Pancreas (tissue), 10 donors: Measurements from ENCODE around the gene PPFIA2. TPM values are rescaled to one million over a fixed set of nuclear protein-coding genes. Genes with fewer than 3 reads are reported as not detected.
A peak's percentile ranks its signal among the peaks of the same experiment; 100 is the strongest.

Experiments used
- ATAC-seq, 4 donors: fragments of 200-7000 bp; cut with Tn5 transposase; one replicate each; pipeline versions ENCODE4 v1.8.0 to v1.9.1; 2020; ENCODE audit warnings: mild to moderate bottlenecking in 4 of 4, moderate library complexity in 4 of 4
- DNase-seq, 6 donors: peaks; one replicate each; pipeline ENCODE4 v3.0.0-alpha.2; 2020
- FAIRE-seq: peaks from 2 replicates; lab custom pipeline; 2012; peaks lifted over from hg19 to GRCh38; lab: Jason Lieb, UNC
- H3K27ac ChIP-seq, 4 donors: fragments of 200-600 bp; sonication (generic); 1 replicate in 3 of 4; 2 replicates in 1 of 4; pipeline versions ENCODE4 v1.5.0 to v1.8.0; 2020
- H3K27me3 ChIP-seq, 4 donors: fragments of 200-600 bp; one replicate each; pipeline ENCODE4 v1.8.0; 2021
- H3K36me3 ChIP-seq, 3 donors: fragments of 200-600 bp; sonication (generic) in 1 of 3; one replicate each; pipeline versions ENCODE4 v1.5.0 to v1.8.0; 2020 to 2021
- H3K4me1 ChIP-seq, 3 donors: fragments of 200-600 bp; one replicate each; pipeline ENCODE4 v1.8.0; 2021
- H3K4me3 ChIP-seq, 4 donors: fragments of 200-600 bp; sonication (generic) in 2 of 4; one replicate each; pipeline versions ENCODE4 v1.5.0 to v1.8.0; 2020 to 2021
- H3K9me3 ChIP-seq, 4 donors: fragments of 200-600 bp; one replicate each; pipeline ENCODE4 v1.8.0; 2021
- WGBS, 2 donors: extraction: QIAGEN DNeasy Blood & Tissue Kit; methylation state at CpG; one replicate each; pipeline ENCODE4 v1.1.7; 2013; 5-methylcytosine and 5-hydroxymethylcytosine counted together
- intact Hi-C, 3 donors: fragments of 100-400 bp; cut with DNase I; formaldehyde crosslinking; loops; one replicate each; pipeline versions ENCODE4 v1.11.1 to v1.14.2; 2022
- polyA plus RNA-seq, 2 donors: library from polyadenylated mRNA; stranded (reverse); fragments of 200-250 nt; gene quantifications; one replicate each; pipeline ENCODE4 v1.2.3, GENCODE V29; 2013
- total RNA-seq, 6 donors: library from RNA; stranded (reverse); fragmentation: NEBNext Ultra II Directional in 4 of 6; extraction: Animal tissue kit (Norgen Biotek cat#: 25700) in 4 of 6; gene quantifications; one replicate each; pipeline versions ENCODE4 v1.2.1 to v1.2.4, GENCODE V29; 2021 to 2023
- TF ChIP-seq, protein P1 (sequence below), 4 donors: fragments of 200-600 bp; sonication (generic) in 3 of 4; IDR thresholded peaks; one replicate each; pipeline versions ENCODE4 v1.5.0 to v1.8.0; 2021; ENCODE audit warnings: antibody characterized with exemption in 4 of 4
- donor health status: healthy with polysubstance abuse.
- donor health status: DM: no; HTN: no; CAD: no; lungs with moderate emphysema.
- donor health status: DM: no; HTN: no; CAD: no.
- donor health status: control.
- donor health status: control.
- donor health status: Bipolar disorder and iron deficiency.
- donor health status: DM: yes; HTN: yes; CAD: no.
- donor health status: DM: no; HTN: no; CAD: no.
- donor health status: DM: no; HTN: no; CAD: no.
- donor health status: DM: yes; HTN: yes; CAD: no.

The PPFIA2 gene
- total and polyA plus RNA-seq, 8 donors: 0.35 to 1.9 (median 0.55) TPM; not detected in 1

DNA sequence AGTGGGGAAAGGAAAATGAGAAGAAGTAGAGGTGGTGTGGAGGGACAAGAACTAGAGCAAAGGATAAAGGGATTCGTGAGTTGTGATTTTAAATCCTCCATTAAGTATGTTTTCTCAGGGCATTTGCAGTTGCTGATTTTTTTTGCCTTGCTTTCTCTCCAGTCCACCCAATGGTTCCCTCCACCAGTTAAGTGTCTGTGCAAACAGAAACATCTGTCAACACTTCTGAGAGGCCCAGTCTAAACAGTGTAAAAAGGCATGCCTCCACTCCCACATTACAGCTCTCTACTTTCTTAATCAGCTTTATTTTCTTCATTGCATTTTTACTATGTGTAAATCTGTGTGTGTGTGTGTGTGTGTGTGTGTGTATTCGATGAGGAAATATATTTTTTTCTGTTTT is 141.2 kb downstream of the PPFIA2 start:
- ATAC-seq: peak in 2 of 4 donors; percentile 46 to 68
- 39 to 40% methylated on average over 2 of the region's 2 CpGs for WGBS, 2 donors
- no peaks in the 10 kb centered on the region for H3K4me1 ChIP-seq
- FAIRE-seq: no peak
- H3K36me3 ChIP-seq: no peaks in the 10 kb centered on the region
- no peak overlapping the region for H3K27ac ChIP-seq
- no peak for DNase-seq
- H3K4me3 ChIP-seq: no peak overlapping the region
- TF ChIP-seq, protein P1, sequence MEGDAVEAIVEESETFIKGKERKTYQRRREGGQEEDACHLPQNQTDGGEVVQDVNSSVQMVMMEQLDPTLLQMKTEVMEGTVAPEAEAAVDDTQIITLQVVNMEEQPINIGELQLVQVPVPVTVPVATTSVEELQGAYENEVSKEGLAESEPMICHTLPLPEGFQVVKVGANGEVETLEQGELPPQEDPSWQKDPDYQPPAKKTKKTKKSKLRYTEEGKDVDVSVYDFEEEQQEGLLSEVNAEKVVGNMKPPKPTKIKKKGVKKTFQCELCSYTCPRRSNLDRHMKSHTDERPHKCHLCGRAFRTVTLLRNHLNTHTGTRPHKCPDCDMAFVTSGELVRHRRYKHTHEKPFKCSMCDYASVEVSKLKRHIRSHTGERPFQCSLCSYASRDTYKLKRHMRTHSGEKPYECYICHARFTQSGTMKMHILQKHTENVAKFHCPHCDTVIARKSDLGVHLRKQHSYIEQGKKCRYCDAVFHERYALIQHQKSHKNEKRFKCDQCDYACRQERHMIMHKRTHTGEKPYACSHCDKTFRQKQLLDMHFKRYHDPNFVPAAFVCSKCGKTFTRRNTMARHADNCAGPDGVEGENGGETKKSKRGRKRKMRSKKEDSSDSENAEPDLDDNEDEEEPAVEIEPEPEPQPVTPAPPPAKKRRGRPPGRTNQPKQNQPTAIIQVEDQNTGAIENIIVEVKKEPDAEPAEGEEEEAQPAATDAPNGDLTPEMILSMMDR (IDR thresholded peaks at IDR 0.05): no peak
- H3K9me3 ChIP-seq: no peaks in the 10 kb centered on the region
- intact Hi-C loops: no loop called here
- peaks cover 0 to 3% (median 0%) of the 10 kb centered on the region in 4 donors for H3K27me3 ChIP-seq

DNA sequence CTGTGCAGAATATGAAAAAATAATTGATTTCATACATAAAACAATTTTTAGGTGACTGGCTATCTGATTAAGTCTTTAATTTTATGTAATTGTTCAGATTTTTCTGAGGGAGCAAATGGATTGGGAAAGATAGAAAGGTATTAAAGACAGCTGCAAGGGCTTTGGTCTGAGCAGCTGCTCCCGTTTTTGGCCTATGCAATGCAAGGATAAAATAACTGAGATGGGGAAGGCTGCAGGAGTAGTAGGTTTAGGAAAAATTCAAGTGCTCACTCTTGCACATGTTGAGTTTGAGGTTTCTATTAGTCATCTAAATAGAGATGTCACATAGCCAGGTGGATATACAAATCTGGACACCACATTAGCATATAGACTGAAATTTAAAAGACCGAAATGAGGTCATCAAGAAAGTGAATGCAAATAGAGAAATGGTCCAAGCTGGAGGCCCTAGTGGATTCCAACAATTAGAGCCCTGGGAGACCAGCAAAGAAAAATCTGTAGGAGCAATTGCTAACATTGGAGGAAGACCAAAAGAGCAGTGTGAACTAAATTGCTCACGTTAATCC is 144.0 kb downstream of the PPFIA2 start:
- no peaks in the 10 kb centered on the region for H3K36me3 ChIP-seq
- intact Hi-C loops: no loop called here
- H3K4me3 ChIP-seq: no peak overlapping the region
- H3K4me1 ChIP-seq: no peaks in the 10 kb centered on the region
- ATAC-seq (no peak), FAIRE-seq (no peak), DNase-seq (no peak)
- no peaks in the 10 kb centered on the region for H3K9me3 ChIP-seq
- WGBS, 2 donors: 58 to 61% methylated on average over 3 of the region's 3 CpGs
- TF ChIP-seq, protein P1 (IDR thresholded peaks at IDR 0.05): no peak
- no peak overlapping the region for H3K27ac ChIP-seq
- H3K27me3 ChIP-seq: peaks cover 0 to 3% (median 0%) of the 10 kb centered on the region in 4 donors

DNA sequence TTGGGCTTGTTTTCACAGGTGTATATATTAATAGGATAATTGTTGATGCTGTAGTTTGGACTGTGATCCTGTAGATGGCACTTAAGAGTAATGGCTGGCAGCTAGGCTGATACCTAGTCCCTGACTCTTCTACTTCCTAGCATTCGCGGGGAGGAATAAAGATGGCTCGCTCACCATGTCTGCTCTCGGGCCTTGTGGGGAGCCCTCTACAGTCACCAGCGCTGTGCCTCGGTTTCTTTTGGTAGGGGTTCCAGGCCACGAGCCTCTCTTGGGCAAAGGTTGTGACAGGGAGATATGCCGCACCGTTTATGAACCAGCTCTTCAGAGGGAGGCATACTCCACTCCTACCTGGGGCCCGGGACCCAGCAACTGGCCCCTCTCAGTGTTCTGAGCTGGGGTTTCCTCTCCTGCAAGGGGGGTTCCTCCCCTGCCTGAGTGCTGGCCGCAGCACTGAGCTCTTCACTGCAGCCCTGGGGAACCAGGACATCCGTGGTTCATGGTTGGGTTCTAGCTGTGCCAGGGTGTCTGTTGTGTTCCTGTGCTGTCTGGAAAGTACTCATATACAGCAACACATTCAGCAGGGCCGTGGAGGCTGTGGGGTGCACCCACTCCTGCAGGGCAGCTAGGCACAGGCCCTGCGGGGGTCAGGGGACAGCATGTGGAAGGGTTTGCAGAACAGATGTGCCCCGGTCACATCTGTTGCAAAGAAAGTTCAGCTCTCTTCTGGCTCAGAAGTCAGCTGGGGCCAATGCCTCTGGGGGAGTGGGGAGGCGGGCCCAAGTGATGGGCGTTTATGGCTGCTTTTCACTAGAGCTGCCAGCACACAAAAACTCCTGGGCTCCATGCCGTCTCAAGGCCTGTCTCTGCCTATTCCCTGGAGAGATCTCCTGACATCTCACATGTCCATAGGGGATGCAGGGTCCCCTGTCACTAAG is 147.9 kb downstream of the PPFIA2 start:
- no peak overlapping the region for H3K27ac ChIP-seq
- no peaks in the 10 kb centered on the region for H3K4me1 ChIP-seq
- ATAC-seq (peak in 3 of 4 donors; percentile 49 to 74 (median 70)), DNase-seq (peak in 2 of 6 donors; percentile 9 to 29), FAIRE-seq (no peak)
- no peaks in the 10 kb centered on the region for H3K9me3 ChIP-seq
- TF ChIP-seq, protein P1 (IDR thresholded peaks at IDR 0.05): no peak
- 64 to 74% methylated on average over 18 of the region's 18 CpGs for WGBS, 2 donors
- H3K27me3 ChIP-seq: no peaks in the 10 kb centered on the region
- no peaks in the 10 kb centered on the region for H3K36me3 ChIP-seq
- H3K4me3 ChIP-seq: no peak overlapping the region
- intact Hi-C loops: no loop called here

DNA sequence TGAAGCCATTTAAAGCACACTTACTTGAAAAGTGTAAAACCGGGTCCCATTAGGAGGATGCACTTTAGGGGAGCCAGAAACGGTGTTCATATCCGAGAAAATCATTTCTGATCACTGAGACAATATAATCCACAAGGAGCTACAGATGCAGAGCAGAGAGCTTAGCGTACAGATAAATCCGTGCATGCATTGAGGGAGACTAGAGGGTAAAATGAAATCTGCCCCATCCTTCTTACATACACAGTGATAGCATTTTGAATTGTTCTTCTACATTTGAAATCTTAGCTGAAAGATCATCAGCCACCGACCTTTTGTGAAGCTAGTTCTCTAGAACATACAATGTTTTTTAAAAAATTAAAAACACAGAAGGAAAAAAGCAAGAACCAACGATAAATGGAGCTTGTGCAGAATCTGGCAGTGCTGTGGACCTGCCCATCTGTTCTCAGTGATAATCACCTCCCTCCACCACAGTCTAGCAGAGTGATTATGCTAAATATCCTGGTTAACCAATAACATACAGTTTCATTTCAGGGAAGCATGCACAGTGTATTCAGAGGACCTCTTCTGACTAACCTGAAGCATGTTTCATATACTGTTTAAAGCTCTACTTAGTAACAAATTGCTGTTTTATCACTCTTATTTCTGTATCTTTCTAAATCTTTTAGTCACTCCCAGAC is 161.1 kb downstream of the PPFIA2 start:
- no peaks in the 10 kb centered on the region for H3K4me1 ChIP-seq
- TF ChIP-seq, protein P1 (IDR thresholded peaks at IDR 0.05): no peak
- no peaks in the 10 kb centered on the region for H3K27me3 ChIP-seq
- no peaks in the 10 kb centered on the region for H3K9me3 ChIP-seq
- ATAC-seq (peak in 3 of 4 donors; percentile 62 to 74 (median 73)), DNase-seq (no peak), FAIRE-seq (no peak)
- intact Hi-C loops: no loop called here
- no peak overlapping the region for H3K27ac ChIP-seq
- no peaks in the 10 kb centered on the region for H3K36me3 ChIP-seq
- no peak overlapping the region for H3K4me3 ChIP-seq
- WGBS, 2 donors: 23 to 28% methylated on average over 7 of the region's 7 CpGs
